H1 (cell line): ENCODE results near the gene LAMTOR4. TPM values are rescaled to one million over a fixed set of nuclear protein-coding genes. Genes with fewer than 3 reads are reported as not detected.

Experiments used
- ASH2L ChIP-seq: fragments of 200-600, 300-600 bp; sonication (generic); IDR thresholded peaks from one replicate; pipeline ENCODE4 v1.7.1; 2017; ENCODE audit warnings: low read length
- CHD7 ChIP-seq: fragments of 300-600 bp; sonication (generic); IDR thresholded peaks from 2 replicates; pipeline ENCODE4 v1.7.1; 2012; ENCODE audit warnings: low read length, moderate library complexity, mild to moderate bottlenecking, inconsistent platforms; ENCODE audit not compliant: insufficient replicate concordance
- GTF2F1 ChIP-seq: IDR thresholded peaks from 2 replicates; pipeline ENCODE4 v1.6.1; 2012; ENCODE audit warnings: low read depth, low read length, improper control_type of control experiment, borderline replicate concordance
- JUN ChIP-seq: IDR thresholded peaks from 2 replicates; pipeline ENCODE4 v1.6.1; 2011; ENCODE audit warnings: low read depth, mild to moderate bottlenecking, improper control_type of control experiment, low read length
- PHF8 ChIP-seq: fragments of 200-600 bp; sonication (generic); conservative IDR thresholded peaks from 2 replicates; pipeline ENCODE4 v1.7.1; 2012; ENCODE audit warnings: low read depth, mild to moderate bottlenecking, inconsistent platforms, low read length, moderate library complexity
- ZNF274 ChIP-seq: IDR thresholded peaks from 2 replicates; pipeline ENCODE4 v1.7.0; 2012; ENCODE audit warnings: low read length, borderline replicate concordance; ENCODE audit errors: extremely low read depth
- polyA plus RNA-seq, 7 experiments: library from polyadenylated mRNA; depleted of rRNA in 3 of 7; stranded (reverse) in 5 of 7; unstranded in 2 of 7; fragments of >200 nt in 5 of 7; fragments of 200-250 nt in 2 of 7; gene quantifications; 1 replicate in 5 of 7; 2 replicates in 1 of 7; 4 replicates in 1 of 7; pipeline versions ENCODE4 v1.2.1 to v1.2.3, GENCODE V29; 2011 to 2013; ENCODE audit warnings: missing spikeins in 2 of 7, mixed read lengths in 2 of 7
- total RNA-seq: library from RNA; stranded (reverse); fragmentation: NEBNext Ultra II Directional; extraction: Animal tissue kit (Norgen Biotek cat#: 25700); gene quantifications from 2 replicates; pipeline ENCODE4 v1.2.1, GENCODE V29; 2021
- TF ChIP-seq, protein P1 (sequence below): IDR thresholded peaks from 2 replicates; pipeline ENCODE4 v1.6.1; 2012; ENCODE audit warnings: inconsistent platforms

Gene LAMTOR4
- total and polyA plus RNA-seq, 2 of the 8 experiments (the other 6 are each of a cell fraction or from before 2014, with no cell fraction given) = 153 to 622 TPM

GRCh38 chr7:100106633-100107032 is 42.1 kb upstream of the LAMTOR4 start (continued):
- TF ChIP-seq CHD7 = no peak
- TF ChIP-seq JUN = no peak
- no peak for TF ChIP-seq ASH2L
- no peak for TF ChIP-seq PHF8
- TF ChIP-seq ZNF274 = no peak
- TF ChIP-seq, protein P1, sequence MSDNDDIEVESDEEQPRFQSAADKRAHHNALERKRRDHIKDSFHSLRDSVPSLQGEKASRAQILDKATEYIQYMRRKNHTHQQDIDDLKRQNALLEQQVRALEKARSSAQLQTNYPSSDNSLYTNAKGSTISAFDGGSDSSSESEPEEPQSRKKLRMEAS = no peak
- no peak for TF ChIP-seq GTF2F1
